Duodenal mucosa (tissue), 2 donors: Measurements from ENCODE around the gene SPATA3.

Experiments
- H3K27ac ChIP-seq: one replicate; pipeline ENCODE4 v1.7.0; 2013; ENCODE audit warnings: low read depth, low read length
- H3K27me3 ChIP-seq, 2 donors: one replicate each; pipeline ENCODE4 v1.7.0; 2013; ENCODE audit warnings: low read length in 2 of 2, control low read depth in 1 of 2; ENCODE audit not compliant: insufficient read depth in 2 of 2, control insufficient read depth in 1 of 2
- H3K36me3 ChIP-seq, 2 donors: one replicate each; pipeline ENCODE4 v1.7.0; 2013; ENCODE audit warnings: low read length in 2 of 2, control low read depth in 1 of 2; ENCODE audit not compliant: insufficient read depth in 2 of 2, control insufficient read depth in 1 of 2
- H3K4me1 ChIP-seq, 2 donors: one replicate each; pipeline ENCODE4 v1.7.0; 2013; ENCODE audit warnings: low read length in 2 of 2, control low read depth in 1 of 2; ENCODE audit not compliant: insufficient read depth in 2 of 2, control insufficient read depth in 1 of 2
- H3K4me3 ChIP-seq, 2 donors: one replicate each; pipeline ENCODE4 v1.7.0; 2013; ENCODE audit warnings: low read length in 2 of 2, low read depth in 1 of 2
- H3K9ac ChIP-seq, 2 donors: one replicate each; pipeline ENCODE4 v1.7.0; 2013; ENCODE audit warnings: low read length in 2 of 2, low read depth in 1 of 2
- H3K9me3 ChIP-seq, 2 donors: one replicate each; pipeline ENCODE4 v1.7.0; 2013; ENCODE audit warnings: low read length in 2 of 2, control low read depth in 1 of 2; ENCODE audit not compliant: control insufficient read depth in 1 of 2

The SPATA3 gene

DNA sequence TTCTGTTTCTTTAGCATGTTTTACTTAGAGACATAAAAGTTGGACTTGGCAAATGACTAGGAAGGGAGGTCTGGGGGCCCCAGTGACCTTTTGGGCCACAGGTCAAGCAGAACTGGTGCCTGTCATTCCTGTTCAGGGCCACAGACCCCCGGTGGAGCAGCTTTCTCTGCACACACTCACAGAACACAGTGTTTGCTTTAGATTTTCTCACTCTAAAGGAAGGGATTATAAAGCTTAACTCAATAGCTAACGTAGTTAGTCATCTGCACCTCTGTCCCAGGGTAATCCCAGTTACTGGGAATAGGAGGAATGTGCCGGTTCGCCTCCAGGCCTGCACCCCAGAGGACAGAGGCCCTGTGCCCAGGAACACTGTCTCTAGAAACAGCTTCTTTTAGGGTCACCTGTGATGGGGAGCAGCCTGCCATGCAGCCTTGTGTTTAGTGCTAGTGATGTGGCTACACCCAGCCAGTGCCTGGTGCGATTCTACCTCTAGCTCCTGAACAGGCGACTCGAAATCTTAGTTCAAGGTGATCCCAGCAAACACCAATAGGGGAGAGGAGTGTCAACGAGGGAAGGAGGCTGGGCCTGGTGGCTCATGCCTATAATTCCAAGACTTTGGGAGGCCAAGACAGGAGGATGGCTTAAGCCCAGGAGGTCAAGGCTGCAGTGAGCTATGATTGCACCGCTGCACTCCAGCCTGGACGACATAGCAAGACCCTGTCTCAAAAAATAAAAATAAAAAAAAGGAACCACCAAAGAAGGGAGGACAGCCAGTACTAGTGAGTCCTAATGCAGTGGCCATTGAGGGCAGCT lies 11.6 kb downstream of the SPATA3 start:
- peaks cover 0 to 11% of the 10 kb centered on the region in 2 donors for H3K27me3 ChIP-seq

DNA sequence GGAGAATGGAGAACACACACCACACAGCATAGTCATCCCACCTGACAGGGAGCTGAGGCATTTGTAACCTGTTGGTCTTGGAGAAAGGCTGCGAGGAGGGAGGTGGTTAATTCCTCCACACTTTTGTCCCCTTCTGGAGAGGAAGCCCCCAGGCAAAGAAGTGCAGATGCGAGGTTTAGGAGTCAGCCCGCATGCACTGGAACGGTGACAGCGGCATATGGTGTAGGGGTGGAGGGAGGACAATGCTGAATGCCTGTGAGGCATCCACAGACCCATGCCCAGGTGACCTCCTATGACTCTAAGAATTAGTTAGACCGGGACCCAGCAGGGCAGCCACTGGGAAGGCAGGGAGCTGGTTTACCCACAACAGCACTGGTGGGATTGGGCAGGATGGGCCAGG lies 12.2 kb downstream of the SPATA3 start:
- Histone ChIP-seq H3K4me1 (no peaks in the 10 kb centered on the region), H3K9ac (no peak overlapping the region), H3K27ac (no peak overlapping the region), H3K4me3 (no peak overlapping the region), H3K27me3 (peaks cover 0 to 11% of the 10 kb centered on the region in 2 donors), H3K9me3 (no peaks in the 10 kb centered on the region), H3K36me3 (no peaks in the 10 kb centered on the region)

More for the DNA sequence above, 11.6 kb downstream of the SPATA3 start:
- no peaks in the 10 kb centered on the region for H3K9me3 ChIP-seq
- H3K9ac ChIP-seq: no peak overlapping the region
- H3K36me3 ChIP-seq: no peaks in the 10 kb centered on the region
- no peak overlapping the region for H3K4me3 ChIP-seq
- no peaks in the 10 kb centered on the region for H3K4me1 ChIP-seq
- no peak overlapping the region for H3K27ac ChIP-seq

GRCh38 chr2:231009236-231009919 lies 13.5 kb downstream of the SPATA3 start:
- no peaks in the 10 kb centered on the region for H3K9me3 ChIP-seq
- H3K27me3 ChIP-seq: peaks cover 0 to 11% of the 10 kb centered on the region in 2 donors
- no peaks in the 10 kb centered on the region for H3K4me1 ChIP-seq
- no peaks in the 10 kb centered on the region for H3K36me3 ChIP-seq
- no peak overlapping the region for H3K4me3 ChIP-seq
- no peak overlapping the region for H3K27ac ChIP-seq
- H3K9ac ChIP-seq: no peak overlapping the region

DNA sequence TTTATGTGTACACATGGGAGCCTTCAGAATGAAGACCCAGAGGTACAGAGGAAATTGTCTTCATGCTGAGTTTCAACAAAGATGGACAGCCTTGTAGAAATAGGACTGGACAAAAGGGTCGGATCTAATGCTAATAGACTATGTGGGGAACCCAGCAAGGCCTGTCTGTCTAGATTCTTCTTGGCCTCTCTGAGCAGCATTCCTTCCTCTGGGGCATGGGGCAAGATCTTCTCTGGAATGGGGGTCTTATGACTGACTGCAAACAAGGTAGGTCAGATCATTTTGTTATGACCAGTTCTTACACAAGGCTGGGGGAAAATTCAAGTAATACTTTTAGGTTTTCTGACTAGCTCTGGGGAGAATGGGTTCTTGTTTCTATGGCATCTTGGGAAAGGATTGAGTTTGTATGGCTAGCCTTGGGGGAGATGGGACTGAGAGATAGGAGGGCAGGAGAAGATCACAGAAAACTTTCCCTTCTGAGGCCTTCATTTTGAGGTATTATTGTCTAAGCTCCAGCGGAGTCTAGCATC lies 14.3 kb downstream of the SPATA3 start:
- H3K36me3 ChIP-seq: no peaks in the 10 kb centered on the region
- H3K27me3 ChIP-seq: peaks cover 0 to 11% of the 10 kb centered on the region in 2 donors
- H3K9ac ChIP-seq: no peak overlapping the region
- no peaks in the 10 kb centered on the region for H3K4me1 ChIP-seq
- no peaks in the 10 kb centered on the region for H3K9me3 ChIP-seq
- no peak overlapping the region for H3K4me3 ChIP-seq
- H3K27ac ChIP-seq: no peak overlapping the region

DNA sequence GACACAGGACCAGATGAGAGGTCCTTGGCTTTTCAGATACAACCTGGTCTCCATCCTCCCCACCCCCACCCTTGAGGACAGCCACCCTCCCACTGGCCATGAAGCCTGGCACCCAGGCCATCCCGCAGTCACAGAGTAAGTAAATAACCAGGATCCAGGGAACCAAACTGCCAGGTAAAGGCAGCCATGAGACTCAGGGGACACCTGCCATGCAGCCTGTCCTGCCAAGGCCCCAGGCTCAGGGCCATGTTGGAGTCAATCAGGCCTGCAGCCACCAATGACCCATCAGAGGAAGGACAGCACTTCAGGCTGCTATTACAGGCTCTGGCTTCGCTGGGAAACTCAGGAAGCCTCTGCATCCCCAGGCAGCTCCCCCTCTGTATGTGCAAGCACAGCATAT lies 15.6 kb downstream of the SPATA3 start:
- no peaks in the 10 kb centered on the region for H3K4me1 ChIP-seq
- H3K36me3 ChIP-seq: no peaks in the 10 kb centered on the region
- no peak overlapping the region for H3K4me3 ChIP-seq
- H3K9ac ChIP-seq: no peak overlapping the region
- peaks cover 0 to 11% of the 10 kb centered on the region in 2 donors for H3K27me3 ChIP-seq
- no peaks in the 10 kb centered on the region for H3K9me3 ChIP-seq
- no peak overlapping the region for H3K27ac ChIP-seq

- no peaks in the 10 kb centered on the region for H3K4me1 ChIP-seq
- H3K27ac ChIP-seq: no peak overlapping the region
- H3K27me3 ChIP-seq: peaks cover 0 to 11% of the 10 kb centered on the region in 2 donors
- no peaks in the 10 kb centered on the region for H3K36me3 ChIP-seq
- no peak overlapping the region for H3K9ac ChIP-seq
- no peaks in the 10 kb centered on the region for H3K9me3 ChIP-seq
- H3K4me3 ChIP-seq: no peak overlapping the region
These were observed 16.5 kb downstream of the SPATA3 start for GRCh38 chr2:231012463-231012862.

DNA sequence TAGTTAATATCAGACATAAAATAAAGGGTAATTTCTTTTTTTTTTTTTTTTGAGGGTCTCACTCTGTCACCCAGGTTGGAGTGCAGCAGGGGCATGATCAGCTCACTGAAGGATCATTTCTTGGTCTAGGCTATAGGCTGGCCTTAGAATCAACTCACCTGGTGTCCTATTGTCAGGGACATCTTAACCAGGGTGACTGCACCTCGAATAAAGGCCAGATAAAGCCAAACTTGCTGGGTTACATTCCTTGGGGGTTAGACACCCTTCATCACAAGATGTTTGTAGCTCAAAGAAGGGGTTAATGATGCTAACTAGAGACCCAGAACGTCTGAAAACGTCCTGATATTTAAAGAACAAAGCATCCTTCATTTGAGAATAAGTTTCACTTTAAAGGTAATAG lies 17.9 kb downstream of the SPATA3 start:
- H3K9me3 ChIP-seq: no peaks in the 10 kb centered on the region
- H3K27ac ChIP-seq: no peak overlapping the region
- H3K4me3 ChIP-seq: no peak overlapping the region
- peaks cover 0 to 7% of the 10 kb centered on the region in 2 donors for H3K27me3 ChIP-seq
- H3K36me3 ChIP-seq: no peaks in the 10 kb centered on the region
- no peaks in the 10 kb centered on the region for H3K4me1 ChIP-seq
- H3K9ac ChIP-seq: no peak overlapping the region

DNA sequence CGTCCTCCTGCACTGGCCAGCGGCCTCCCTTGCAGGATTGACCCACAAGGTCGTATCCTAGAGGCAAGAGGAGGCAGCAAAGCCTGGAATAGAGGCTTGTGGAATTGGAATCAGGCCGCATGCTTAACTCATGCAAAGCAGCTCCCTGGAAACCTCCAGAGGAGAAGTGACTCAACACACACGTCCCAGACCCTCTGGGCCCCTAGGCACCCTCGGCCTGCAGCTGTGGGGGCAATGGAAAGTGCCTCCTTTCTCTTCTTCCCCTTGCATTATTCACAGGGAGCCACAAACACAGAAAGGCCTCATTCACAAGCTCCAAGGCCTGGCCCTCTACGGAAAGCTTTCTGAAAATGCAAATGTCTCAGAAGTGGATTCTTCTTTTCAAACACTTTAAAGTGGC lies 19.6 kb downstream of the SPATA3 start:
- H3K27me3 ChIP-seq: peaks cover 0 to 4% of the 10 kb centered on the region in 2 donors
- H3K36me3 ChIP-seq: no peaks in the 10 kb centered on the region
- no peak overlapping the region for H3K9ac ChIP-seq
- H3K9me3 ChIP-seq: no peaks in the 10 kb centered on the region
- H3K4me1 ChIP-seq: no peaks in the 10 kb centered on the region
- no peak overlapping the region for H3K4me3 ChIP-seq
- no peak overlapping the region for H3K27ac ChIP-seq

GRCh38 chr2:231015926-231016325 lies 20.0 kb downstream of the SPATA3 start:
- no peak overlapping the region for H3K9ac ChIP-seq
- no peaks in the 10 kb centered on the region for H3K36me3 ChIP-seq
- no peaks in the 10 kb centered on the region for H3K4me1 ChIP-seq
- no peaks in the 10 kb centered on the region for H3K9me3 ChIP-seq
- no peak overlapping the region for H3K27ac ChIP-seq
- peaks cover 0 to 4% of the 10 kb centered on the region in 2 donors for H3K27me3 ChIP-seq
- no peak overlapping the region for H3K4me3 ChIP-seq

DNA sequence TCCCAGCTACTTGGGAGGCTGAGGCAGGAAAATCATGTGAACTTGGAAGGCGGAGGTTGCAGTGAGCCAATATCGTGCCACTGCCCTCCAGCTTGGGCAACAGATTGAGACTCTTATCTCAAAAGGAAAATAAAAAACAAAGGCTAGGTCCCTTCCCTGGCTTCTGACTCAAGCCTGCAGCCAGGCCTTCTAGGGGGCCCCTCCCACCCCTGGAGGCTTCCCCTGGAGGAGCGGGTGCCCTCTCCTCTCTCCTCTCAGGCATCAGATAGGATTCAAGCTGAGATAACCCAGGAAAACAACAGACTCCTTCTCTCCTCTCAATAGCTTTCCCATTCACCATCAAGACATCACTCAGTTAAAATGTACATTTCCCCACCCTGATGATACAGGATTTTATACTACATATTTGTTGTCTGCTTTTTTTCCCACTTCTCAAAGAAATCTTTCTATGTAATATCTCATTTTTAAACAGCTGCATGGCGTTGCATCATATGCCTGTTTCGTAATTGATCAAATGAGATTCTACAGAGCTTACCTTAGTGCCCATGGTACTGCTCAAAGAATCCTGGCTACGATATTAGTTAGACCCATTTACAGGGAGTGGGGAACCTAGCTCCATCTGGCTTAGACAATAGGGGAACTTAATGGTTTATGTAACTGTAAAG lies 20.8 kb downstream of the SPATA3 start:
- Histone ChIP-seq H3K27ac (no peak overlapping the region), H3K4me3 (no peak overlapping the region), H3K27me3 (peaks cover 0 to 3% of the 10 kb centered on the region in 2 donors), H3K4me1 (no peaks in the 10 kb centered on the region), H3K9me3 (no peaks in the 10 kb centered on the region), H3K36me3 (no peaks in the 10 kb centered on the region), H3K9ac (no peak overlapping the region)
